HG02981 (cell line): ENCODE measurements around the gene CNDP1.
"Not testable (repeated sequence)": the region's sequence is repeated elsewhere in the genome, so short reads cannot be mapped to it uniquely, and the experiment has no call there.

ENCODE experiments used
- ATAC-seq: cut with Tn5 transposase; IDR thresholded peaks from one replicate; pipeline ENCODE4 v1.9.1; 2021; ENCODE audit warnings: mild to moderate bottlenecking, moderate library complexity; ENCODE audit not compliant: unreplicated experiment

Gene CNDP1

DNA sequence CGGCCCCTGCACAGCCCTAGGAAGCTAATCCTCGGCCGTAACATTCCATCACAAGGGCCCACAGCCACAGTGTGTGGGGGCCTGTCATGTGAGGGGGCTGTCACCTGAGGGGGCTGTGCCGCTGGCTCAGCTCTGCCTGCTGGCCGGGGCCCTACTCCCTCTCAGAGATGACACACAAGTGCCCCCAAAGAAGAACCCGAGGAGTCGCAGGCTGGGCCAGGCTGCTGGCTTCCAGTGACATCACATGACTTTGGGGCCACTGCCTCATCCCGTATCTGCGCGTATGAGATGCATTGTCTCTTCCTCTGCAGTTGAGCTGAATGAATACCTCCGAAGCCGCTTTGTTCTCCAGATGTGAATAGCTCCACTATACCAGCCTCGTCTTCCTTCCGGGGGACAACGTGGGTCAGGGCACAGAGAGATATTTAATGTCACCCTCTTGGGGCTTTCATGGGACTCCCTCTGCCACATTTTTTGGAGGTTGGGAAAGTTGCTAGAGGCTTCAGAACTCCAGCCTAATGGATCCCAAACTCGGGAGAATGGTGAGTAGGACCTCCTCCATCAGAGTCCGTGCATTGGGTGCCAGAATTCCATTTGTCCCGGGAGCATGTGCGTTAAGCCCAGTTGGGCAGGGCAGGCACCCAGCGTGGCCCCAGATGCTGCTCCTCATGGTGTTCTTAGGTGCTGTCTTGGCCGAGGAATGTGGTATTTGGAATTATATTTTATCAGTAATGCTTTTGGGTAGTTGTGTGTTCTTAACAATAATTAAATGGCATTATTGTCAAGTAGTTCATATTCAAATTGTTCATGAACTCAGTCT lies at the start of gene CNDP1:
TSS of gene CNDP1 (plus strand) at position 351 of the 820 bp plus-strand sequence. CDS start at position 519, 168 bp downstream.
- no peak for ATAC-seq

DNA sequence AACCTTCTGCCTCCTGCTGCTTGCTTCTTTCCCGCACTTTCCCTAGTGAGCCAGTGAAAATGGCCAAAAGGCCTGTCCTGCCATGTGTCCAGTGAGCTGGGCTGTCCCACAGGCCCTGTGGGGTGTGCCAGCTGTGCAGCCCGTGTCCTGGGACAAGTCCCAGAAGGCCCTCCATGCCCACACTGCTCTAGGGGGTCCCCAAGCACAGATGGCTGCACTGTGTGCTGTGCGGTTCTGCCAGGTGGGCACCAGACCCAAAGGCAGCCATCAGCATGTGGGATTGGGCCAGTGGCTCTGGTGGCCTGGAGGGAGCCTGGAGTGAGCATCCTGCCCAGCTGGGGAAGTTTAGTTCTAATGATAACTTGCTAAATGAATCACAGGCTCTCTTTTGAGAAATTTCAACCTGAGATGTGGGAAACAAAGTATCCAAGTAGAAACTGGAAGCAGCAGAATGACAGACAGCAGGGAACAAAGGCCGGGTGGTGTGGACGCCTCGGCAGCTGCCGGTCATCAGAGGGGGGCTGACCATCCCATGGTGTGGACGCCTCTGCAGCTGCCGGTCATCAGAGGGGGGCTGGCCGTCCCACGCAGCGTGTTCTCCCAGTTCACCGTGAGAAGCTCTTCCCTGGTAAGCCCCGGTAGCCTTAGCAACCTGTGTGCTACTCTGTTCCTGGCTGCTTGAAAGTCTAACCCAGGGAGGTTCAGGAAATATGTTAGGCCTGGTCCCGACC lies 48.0 kb upstream of the CNDP1 start:
- ATAC-seq, result no peak

DNA sequence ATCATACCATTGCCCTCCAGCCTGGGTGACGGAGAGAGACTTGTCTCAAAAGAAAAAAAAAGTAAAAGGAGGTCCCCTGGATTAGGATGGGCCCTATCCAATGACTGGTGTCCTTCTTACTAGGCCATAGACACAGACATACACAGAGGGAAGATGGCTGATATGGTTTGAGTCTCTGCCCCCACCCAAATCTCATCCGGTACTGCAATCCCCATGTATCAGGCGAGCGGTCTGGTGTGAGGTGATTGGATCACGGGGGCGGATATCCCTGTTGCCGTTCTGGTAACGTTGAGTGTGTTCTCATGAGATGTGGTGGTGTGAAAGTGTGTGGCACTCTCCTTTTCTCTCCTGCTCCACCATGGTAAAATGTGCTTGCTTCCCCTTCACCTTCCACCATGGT lies 45.9 kb upstream of the CNDP1 start:
- no peak for ATAC-seq

DNA sequence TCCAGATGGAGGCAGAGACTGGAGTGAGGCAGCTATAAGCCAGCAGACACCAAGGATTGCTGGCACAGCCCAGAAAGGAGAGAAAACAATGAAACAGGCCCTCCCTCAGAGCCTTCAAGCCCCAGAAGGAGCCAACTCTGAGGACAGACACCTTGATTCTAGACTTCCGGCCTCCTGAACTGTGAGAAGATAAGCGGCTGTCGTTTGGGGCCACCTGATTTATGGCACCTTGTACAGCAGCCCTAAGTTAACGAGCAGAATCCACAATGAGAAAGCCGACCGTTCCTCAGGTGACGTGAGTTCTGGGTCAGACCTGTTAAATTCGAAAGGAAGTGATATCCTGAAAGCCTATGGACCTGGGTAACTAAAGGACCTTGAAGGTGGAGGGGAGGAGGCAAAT lies 45.4 kb upstream of the CNDP1 start:
- ATAC-seq, result no peak

- ATAC-seq, result no peak
Measured at GRCh38 chr18:74489676-74490075, 44.6 kb upstream of the CNDP1 start.

DNA sequence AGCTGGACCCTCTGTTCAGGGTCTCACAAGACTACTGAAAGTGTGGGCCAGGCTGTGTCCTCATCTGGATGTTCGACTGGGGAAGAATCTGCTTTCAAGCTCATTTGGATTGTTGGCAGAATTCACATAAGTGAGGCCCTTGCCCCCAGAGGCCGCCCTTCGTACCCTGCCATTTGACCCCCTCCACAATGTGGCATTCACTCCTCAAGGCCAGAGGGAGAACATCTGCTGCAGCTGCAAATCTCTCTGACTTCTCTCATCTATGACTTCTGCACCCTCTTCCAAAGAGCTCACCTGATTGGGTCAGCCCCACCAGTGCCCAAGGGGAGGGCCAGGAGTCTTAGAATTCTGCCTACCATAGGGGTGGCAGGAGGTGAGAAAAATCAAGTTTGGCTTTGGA lies 42.0 kb upstream of the CNDP1 start:
- ATAC-seq, result no peak

DNA sequence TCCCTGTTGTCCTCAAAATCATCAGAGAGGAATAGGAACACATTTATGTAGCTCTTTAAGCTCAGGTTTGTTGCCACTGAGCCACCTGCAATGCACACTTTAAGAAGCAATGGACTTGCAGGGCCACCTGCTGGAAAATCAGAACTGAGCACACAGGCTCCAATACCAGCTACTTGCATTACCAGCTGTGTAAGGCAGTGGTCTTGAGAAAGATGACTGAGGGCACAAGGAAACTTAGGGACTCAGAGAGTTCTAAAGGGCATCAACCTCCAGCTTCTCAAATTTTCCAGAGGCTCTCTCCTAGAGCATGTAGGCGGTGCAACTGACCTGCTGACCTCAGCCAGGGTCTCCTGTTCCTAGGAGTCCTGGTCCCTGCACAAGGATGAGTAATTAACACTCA lies 40.6 kb upstream of the CNDP1 start:
- peak; percentile 30 for ATAC-seq

GRCh38 chr18:74494514-74494913 lies 39.8 kb upstream of the CNDP1 start:
- no peak for ATAC-seq

DNA sequence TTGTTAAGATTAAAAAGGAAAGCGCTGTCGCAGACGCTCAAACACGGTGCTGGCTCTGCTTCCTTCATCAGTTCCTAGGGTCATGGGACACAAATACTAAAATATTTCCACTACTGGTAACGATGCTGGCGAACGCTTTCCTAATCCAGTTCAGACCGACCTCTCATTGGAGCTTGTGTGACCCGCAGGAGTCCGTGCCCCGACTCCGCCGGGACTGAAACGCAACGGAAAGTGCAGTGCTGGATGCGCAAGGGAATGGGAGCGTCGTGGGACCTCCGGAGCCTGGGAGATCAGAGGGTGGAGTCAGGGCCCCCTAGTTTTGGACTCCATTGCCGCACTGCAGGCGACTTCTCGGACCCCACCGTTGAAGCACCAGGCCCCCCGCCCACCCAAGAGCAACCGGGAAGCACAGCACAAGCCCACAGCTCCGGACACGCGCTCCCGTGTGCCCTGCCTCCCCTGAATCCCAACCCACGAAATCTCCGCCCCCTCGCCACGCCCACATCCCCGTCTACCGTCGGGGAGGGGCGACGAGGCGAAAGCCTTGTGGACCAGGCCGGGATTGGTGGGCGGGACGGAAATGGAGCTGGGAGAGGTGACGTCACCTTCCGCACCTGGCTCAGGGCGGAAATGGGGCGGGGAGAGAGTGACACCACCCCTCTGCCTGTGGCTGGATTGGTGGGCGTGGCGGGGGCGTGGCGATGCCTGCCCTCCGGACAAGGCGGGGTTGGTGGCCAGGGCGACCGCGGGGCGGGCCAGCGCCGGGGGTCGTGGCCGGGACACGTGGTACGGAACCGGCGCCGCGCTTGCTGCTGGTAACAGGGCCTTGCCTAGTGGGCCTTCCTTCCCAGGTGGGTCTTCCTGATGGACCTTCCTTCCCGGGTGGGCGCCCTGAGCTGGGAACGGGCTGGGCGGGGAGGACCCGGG lies 38.5 kb upstream of the CNDP1 start, which contains the start of gene CNDP2:
TSS of gene CNDP2 (plus strand) at position 783 of the 927 bp plus-strand sequence. CDS start 3,611 bp downstream, outside the sequence.
- ATAC-seq, result peak; percentile 68

- peak; percentile 24 for ATAC-seq
Measured at GRCh38 chr18:74496508-74497323, 37.6 kb upstream of the CNDP1 start.

DNA sequence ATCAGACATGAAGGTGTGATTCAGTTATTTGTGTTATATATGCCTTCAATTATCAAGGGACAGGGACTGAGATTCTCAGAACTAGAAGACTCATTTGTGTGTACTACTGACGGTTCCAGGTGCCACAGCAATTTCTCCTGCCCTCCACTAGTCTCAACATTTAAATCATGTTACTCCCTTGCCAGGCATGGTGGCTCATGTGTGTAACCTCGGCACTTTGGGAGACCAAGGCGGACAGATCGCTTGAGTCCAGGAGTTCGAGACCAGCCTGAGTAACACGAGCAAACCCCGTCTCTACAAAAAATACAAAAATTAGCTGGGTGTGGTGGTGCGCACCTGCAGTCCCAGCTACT lies 37.0 kb upstream of the CNDP1 start:
- ATAC-seq, result no peak

DNA sequence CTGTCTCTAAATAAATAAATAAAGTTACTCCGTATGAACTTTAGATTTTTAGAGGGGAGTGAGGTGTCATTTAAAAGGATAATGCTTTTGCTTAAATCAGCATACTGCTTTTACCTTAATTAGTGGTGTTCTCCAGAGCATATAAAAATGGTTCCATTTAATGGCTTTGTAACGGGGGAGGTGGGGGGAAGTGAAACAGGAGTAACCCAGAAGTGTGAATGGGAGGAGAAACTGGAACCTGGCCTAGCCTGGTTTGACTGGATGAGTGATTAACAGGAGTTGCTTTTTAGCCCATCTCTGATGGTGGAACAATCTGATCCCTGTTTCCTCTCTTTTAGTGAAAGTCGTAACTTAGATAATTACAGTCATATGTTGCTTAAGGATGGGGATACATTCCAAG lies 36.5 kb upstream of the CNDP1 start:
- no peak for ATAC-seq

DNA sequence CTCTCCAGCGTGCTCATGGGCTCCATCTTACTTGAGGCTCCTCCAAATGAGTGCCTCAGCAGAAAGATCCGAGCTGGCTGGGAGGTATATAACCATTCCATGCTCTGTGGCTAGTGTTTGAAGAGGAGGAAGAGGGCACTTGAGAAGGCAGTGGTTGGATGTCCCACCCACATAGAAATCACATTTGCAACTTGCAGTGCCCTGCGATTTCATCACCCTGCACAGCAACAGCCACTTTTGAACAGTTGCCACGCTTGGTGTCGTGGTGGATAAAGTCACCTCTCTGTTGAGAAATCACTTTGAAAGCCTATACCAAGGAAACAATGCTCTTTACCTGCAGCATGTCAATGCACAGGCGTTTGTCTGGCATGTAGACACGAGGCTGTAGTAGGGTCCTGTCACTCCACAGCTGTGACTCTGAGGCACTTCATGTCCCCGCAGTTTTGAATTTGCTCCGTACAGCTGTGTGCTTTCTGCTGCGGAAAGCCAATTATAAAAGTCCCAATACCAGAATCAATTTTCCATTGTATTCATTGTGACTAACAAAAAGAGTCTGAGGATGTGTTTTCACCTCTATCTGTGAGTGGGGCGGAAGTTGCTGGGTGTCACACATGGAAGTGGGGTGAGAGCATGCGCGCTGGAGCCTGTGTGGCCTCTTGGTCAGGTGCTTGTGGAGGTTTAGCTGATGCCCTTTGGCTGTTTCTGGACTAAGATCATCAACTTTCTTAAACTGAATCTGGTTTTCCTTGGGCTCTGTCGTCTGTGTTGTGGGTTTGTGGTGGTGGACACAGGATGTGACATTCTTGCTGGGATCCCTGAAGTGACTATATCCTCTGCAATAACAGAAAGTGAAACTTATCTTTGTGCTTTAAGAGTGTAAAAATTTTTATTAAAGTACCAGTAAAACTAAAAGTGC lies 35.3 kb upstream of the CNDP1 start:
- ATAC-seq, result peak; percentile 32

DNA sequence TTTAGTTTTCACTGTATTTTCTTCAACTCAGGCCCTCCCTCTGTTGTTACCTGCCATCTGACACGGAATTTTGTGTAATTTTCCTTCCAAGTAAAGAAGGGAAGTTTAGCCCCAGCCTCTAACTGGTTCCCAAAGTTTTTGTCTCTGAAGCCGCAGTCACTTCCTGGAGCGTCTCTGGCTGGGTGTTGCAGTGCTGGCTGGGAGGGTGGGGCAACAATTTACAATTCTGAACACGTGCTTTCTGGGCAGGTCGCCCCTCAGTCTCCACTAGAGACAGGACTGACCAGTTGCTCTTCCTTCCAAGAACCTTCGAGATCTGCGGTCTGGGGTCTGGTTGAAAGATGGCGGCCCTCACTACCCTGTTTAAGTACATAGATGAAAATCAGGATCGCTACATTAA lies 34.7 kb upstream of the CNDP1 start:
- peak; percentile 39 for ATAC-seq

- ATAC-seq, result no peak
Measured at GRCh38 chr18:74500372-74500771, 33.9 kb upstream of the CNDP1 start.

DNA sequence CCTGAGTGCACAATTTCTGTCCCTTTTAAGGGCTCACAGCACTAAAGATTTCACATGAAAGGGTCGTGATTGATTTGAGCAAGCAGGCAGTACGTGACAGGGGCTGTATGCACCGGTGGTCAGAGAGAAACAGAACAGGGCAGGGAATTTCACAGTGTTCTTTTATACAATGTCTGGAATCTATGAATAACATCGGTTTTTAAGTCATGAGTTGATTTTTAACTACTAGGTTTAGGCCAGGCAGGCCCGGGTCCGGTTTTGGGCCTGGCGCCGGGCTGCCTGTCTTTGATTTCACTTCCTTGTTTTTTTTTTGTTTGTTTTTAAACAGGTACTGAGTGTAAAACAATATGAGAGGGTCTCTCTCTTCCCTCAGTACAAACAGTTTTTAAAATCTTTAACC lies 33.5 kb upstream of the CNDP1 start:
- ATAC-seq, result not testable (repeated sequence)

DNA sequence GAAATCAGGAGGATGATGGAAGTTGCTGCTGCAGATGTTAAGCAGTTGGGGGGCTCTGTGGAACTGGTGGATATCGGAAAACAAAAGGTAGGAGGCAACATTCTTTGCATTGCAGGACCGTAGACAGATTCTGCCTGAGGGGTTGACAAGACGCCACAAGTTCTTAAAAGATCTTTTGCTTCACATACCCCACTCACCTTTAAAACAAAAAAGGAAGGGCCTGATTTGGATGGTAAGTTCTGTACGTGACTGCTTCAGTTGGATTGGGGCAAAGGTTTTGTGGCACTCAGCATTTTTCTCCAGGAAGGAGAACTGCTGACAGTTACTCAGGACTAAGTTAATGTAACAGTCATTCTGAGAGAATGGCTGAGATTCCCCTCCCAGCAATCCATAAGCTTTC lies 32.9 kb upstream of the CNDP1 start:
- no peak for ATAC-seq

- no peak for ATAC-seq
Measured at GRCh38 chr18:74503137-74503536, 31.2 kb upstream of the CNDP1 start.

GRCh38 chr18:74505776-74506175 lies 28.5 kb upstream of the CNDP1 start:
- ATAC-seq, result no peak
